ENCODE measurements around the gene TMPRSS2. TPM values are rescaled to one million over a fixed set of nuclear protein-coding genes. Genes with fewer than 3 reads are reported as not detected.

TMPRSS2 gene
- total RNA-seq, result not detected

DNA sequence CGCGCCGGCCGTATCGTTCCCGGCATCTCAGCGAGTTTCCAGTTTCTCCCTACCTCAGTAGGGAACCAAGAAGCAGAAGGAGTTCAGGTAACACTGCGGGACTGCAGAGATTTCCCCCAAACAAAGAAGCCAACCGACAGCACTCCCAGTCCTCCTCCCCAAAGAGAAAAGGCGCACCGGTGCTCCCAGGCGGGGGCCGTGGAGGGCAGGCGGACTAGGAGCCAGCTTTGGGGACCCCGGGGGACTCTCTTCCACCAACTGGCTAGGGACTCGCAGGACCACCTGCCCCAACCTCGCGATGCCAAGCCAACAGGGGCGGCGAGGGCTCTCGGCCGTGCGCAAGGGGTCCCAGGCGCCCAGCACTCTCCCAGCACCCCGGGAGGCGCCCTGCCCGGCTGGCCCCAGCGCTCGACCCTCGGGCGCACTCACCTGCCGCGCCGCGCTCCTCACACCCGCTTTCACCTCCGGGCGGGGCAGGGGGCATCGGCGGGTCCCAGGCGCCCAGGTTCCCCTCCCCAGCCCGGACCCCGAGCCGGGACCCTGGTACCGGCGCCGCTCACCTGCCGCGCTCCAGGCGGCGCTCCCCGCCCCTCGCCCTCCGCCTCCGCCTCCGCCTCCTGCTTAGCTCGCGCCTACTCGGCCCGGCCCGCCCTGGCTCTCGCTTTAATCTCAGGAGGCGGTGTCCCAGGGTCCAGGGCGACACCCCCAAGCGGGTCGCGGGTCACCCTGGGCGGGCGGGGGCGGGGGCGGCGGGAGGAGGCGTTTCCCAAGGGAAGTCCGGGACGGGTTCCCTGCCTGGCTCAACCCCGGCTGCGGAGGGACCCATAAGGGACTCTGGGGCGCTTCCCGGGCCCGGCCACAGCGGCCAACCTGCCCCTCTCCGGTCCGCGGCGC is at the start of gene TMPRSS2:
Gene TMPRSS2 (minus strand): TSS at position 638 of the 894 bp plus-strand sequence. CDS start 10,025 bp downstream, outside the sequence.
- no peak for DNase-seq

- no peak for DNase-seq
These were observed 47.1 kb upstream of the TMPRSS2 start for GRCh38 chr21:41555057-41555456.

DNA sequence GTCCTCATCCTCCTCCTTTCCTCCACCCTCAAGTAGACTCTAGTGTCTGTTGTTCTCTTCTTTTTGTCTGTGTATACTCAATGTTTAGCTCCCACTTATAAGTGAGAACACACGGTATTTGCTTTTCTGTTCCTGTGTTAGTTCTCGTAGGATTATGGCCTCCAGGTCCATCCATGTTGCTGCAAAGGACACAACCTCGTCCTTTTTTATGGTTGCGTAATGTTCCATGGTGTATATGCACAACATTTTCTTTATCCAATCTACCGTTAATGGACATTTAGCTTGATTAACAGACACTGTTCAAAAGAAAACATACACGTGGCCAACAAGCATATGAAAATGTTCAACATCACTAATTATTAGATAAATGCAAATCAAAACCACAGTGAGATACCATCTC is 44.3 kb upstream of the TMPRSS2 start:
- no peak for DNase-seq

DNA sequence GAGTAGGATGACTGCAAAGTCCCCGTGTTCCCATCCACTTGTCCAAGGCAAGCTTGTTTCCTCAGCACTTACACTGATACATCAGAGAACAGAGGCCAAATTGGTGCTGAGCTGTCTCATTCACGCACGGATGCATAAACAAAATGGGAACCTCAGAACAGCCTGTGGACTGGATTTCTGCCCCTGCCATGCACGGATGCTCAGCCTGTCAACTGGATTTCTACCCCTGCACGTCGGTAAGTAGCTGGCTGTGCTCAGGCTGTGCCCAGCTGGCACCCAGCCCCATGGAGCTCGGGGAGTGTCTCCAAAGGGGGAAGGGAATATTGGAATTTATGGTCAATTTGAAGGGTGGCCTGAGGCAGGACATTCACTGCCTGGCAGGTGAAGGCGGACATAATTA is 40.8 kb upstream of the TMPRSS2 start:
- DNase-seq, result no peak

DNA sequence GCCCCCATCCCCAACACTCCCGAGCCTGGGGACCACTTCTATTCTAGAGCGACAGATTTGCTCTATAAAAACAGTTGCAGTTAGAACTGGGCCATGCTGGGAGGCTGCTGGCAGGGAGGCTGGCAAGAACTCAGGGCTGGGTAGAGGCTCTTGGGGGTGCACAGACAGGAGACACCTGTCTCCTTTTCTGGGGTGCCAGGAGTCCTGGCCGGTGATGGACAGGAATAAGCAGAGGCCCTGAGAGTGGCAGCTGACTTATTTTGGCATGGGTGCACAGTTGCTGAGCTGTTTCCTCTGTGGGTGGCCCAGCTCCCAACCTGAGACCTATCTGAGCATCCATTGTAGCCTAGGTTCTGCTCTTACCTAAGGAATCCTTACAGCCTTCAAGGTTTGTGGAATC is 39.2 kb upstream of the TMPRSS2 start:
- no peak for DNase-seq

DNA sequence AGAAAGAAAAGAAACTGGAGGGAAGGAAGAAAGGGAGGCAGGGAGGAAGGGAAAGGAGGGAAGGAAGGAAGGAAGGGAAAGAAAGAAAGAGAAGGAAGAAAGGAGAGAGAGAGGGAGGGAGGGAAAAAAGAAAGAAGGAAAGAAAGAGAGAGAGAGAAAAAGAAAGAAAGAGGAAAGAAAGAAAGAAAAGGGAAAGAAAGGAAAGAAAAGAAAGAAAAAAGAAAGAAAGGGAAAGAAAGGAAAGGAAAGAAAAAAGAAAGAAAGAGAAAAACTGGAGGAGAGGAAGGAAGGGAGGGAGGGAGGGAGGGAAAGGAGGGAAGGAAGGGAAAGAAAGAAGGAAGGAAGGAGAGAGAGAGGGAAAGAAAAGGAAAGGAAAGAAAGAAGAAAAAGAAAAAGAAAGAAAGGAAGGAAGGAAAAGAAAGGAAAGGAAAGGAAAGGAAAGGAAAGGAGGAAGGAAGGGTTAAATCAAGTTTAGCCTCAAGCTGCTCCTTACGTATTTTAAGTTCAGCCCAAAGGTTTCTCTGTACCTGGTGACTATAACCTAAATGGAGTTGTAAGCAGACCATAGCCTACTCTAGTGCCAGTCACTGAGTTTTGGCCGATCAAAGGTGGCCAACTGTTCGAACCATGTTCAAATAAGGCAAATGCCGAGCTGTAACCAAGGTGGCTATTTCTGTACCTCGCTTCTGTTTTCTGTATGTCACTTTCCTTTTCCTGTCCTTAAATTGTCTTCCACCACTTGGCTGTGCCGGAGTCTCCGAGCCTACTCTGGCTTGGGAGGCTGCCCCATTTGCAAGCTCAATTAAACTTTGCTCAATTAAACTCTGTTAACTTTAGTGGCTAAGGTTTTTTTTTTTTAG is 37.8 kb upstream of the TMPRSS2 start:
- no peak for DNase-seq

DNA sequence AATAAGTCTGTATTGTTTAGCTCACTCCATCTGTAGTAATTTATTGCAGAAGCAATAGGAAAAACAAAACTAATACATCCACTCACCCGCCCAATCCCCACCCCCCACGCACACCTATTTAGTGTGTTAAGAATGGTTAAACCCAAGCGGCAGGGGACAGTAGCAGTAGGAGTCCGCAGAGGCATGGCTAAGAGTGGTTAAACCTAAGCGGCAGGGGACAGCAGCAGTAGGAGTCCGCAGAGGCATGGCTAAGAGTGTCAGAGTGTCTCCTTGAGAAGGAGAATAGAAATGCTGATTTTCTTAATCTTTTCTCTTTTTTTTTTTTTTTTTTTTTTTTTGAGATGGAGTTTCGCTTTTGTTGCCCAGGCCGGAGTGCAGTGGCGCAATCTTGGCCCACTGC is 34.8 kb upstream of the TMPRSS2 start:
- DNase-seq, result no peak

- DNase-seq, result no peak
These were observed 29.4 kb upstream of the TMPRSS2 start for GRCh38 chr21:41537356-41537755.

- DNase-seq, result no peak
These were observed 28.8 kb upstream of the TMPRSS2 start for GRCh38 chr21:41536827-41537103.

GRCh38 chr21:41536076-41536826 is 28.3 kb upstream of the TMPRSS2 start:
- no peak for DNase-seq

- DNase-seq, result no peak
These were observed 22.4 kb upstream of the TMPRSS2 start for GRCh38 chr21:41530366-41530765.

GRCh38 chr21:41529769-41530168 is 21.8 kb upstream of the TMPRSS2 start:
- DNase-seq, result no peak

DNA sequence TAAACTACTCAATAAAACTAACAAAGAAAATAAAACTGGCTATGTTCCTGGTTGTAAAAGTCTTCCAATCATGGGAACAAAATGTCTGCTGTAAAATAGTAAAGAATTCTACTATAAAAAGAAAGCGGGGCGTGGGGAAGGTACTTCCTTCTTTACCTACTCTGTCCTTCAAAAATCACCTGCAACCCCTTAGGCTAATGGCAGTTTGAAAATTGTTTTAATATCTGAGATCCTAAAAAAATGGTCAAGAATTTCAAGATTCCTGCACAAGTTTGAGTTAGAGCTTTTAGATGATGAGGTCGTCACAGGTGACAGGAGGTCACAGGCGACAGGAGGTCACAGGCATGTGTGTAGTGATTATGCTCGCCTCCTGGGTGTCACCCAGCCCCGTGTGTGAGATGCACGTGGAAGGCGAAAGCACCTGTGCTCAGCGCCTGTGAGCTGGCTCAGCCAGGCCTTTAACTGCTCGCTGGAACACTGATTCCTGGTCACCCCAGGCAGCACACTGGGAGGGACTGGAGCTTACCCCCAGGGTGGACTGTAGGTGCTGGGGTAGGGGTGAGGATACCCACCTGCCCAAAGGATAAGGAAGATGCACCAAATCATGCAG is 18.6 kb upstream of the TMPRSS2 start:
- DNase-seq, result no peak

DNA sequence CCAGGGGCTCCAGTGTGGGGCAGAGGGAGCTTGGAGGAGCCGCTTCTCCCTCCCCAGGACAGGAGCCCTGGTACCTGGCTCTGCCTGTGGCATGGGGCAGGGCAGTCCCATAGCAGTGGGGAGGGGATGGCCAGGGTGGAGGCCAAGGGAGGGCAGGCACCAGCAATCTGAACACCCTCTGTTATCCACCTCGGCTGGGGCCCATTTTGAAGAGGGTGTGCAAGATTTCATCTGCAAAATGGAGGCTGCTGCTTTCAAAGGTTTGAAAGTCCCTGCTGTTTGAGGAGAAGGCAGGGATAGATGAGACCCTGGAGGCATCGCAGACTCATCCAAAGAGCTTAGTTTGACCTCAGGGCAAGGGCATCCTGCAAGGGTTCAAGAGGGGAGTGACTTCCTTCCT is 15.2 kb upstream of the TMPRSS2 start:
- no peak for DNase-seq

DNA sequence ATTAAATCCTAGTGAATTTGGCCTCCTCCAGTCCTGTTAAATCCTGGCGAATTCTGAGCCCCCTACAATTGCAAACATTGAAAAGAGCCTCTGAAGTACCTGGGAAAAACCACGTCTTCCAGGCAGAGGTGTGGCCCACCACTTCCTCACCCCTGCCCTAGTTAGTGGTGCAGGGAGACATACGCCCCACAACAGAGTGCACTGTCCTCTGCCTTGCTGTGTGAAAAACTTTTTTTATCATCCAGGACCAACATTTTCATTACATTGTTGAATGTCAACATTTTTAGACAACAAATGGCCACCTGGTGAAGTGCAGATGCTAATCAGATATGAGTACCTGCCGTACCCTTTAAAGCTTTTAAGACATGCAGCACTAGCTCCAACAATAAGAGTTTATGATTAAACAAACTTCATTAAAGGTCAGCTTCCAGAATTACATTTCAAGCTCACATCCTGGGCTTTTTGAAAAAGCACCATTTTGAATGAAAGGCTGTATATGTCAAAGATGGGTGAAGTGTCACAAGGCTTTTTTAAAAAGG is 13.6 kb upstream of the TMPRSS2 start:
- no peak for DNase-seq

- DNase-seq, result no peak
These were observed 12.8 kb upstream of the TMPRSS2 start for GRCh38 chr21:41520560-41521442.

GRCh38 chr21:41519806-41520559 is 12.0 kb upstream of the TMPRSS2 start:
- DNase-seq, result no peak

- DNase-seq, result no peak
These were observed 10.8 kb upstream of the TMPRSS2 start for GRCh38 chr21:41518757-41519156.

DNA sequence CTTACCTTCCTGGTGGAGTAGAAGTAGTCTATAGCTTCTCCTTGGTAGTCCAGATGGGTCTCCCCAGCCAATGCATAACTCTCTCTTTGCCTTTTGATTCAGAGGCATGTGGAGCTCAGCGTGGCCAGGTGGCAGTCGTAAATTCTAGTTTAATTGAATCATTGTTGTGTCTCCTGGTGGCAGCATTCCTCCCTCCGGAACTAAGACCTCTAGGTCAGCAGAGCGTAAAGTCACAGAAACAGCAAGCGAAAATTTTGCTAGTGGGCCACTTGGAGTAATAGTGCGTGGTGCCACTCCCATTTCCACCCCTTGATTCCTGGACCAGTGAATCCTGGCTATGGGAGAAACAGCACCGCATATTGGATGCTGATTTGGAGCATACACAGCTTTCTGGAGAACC is 3.9 kb upstream of the TMPRSS2 start:
- no peak for DNase-seq

- DNase-seq, result no peak
These were observed 2.5 kb upstream of the TMPRSS2 start for GRCh38 chr21:41510500-41510899.

DNA sequence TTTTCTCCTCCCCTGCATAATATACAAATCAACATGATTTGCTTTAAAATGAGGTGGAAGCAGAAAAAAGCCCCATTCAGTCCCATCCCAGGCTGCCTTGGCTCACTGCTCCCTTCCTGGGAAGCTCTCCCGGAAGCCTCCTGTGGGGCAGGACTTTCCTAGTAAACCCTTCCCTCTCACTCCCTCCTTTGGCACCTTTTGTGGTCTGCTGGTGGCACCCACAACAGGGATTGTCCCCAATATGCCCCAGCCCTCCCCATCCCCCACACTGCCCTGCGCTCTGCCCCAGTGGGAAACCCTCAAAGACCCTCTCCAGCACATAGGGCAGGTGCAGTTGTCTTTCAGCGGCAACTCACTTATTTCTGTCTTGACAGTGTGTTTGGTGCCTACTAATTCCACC is 1.8 kb upstream of the TMPRSS2 start:
- DNase-seq, result no peak
